ENCODE data around the gene RPS21. TPM values are rescaled to one million over a fixed set of nuclear protein-coding genes. Genes with fewer than 3 reads are reported as not detected.

Gene RPS21
- total and polyA plus RNA-seq, 7 donors: 2,383 to 8,235 (median 4,772) TPM

DNA sequence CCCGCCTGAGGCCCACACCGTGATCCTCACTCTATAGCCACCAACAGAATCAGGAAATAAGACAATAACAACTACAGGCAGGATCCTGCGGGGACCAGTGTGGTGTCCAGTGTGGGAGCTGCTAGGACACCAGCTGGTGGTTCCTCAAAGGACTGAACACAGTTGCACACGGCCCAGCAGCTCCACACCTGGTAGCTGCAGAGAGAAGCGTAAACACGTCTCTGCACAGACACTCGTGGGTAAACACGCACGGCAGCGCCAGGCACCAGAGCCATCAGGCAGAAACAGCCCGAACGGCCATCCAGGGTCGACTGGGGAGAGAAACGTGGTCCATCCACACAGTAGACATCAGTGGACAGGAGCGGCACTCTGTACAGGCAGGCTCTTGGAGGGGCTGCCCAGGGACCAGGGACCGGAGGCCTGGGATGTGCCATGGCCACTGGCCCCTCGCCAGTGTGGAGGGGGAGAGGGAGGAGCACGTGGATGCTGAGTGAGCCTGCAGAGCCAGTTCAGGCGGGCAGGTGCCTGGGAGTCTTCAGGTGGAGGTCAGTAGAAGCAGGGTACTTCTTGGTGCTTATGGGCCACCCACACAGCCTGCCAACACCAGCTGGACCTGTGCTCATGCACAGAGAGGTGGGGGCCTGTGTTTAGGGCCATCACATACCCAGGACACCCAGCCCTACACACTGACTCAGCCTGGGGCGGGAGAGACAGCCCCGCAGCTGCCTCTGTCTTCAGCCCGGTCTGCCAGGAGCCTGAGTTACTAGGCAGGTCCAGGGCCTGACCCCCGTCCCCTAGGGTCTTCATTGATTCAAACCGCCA, 12.4 kb upstream of the RPS21 start:
- intact Hi-C loops (cut with DNase I): loop anchor here (5.0 kb wide), 1 partner anchor 32 kb away; no protein-coding TSS in a partner anchor
- no peak for DNase-seq
- Histone ChIP-seq H3K4me3 (no peak overlapping the region), H3K27me3 (no peaks in the 10 kb centered on the region), H3K27ac (peak overlapping the region; percentile 81 to 99 (median 86)), H3K9me3 (no peaks in the 10 kb centered on the region), H3K4me1 (peaks cover 0 to 84% (median 84%) of the 10 kb centered on the region in 4 donors), H3K36me3 (no peaks in the 10 kb centered on the region)
- TF ChIP-seq POLR2A (IDR thresholded peaks at IDR 0.05) (no peak), EP300 (IDR thresholded peaks at IDR 0.05) (no peak), POLR2AphosphoS5 (IDR thresholded peaks at IDR 0.05) (no peak)
- TF ChIP-seq, protein P1, sequence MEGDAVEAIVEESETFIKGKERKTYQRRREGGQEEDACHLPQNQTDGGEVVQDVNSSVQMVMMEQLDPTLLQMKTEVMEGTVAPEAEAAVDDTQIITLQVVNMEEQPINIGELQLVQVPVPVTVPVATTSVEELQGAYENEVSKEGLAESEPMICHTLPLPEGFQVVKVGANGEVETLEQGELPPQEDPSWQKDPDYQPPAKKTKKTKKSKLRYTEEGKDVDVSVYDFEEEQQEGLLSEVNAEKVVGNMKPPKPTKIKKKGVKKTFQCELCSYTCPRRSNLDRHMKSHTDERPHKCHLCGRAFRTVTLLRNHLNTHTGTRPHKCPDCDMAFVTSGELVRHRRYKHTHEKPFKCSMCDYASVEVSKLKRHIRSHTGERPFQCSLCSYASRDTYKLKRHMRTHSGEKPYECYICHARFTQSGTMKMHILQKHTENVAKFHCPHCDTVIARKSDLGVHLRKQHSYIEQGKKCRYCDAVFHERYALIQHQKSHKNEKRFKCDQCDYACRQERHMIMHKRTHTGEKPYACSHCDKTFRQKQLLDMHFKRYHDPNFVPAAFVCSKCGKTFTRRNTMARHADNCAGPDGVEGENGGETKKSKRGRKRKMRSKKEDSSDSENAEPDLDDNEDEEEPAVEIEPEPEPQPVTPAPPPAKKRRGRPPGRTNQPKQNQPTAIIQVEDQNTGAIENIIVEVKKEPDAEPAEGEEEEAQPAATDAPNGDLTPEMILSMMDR (IDR thresholded peaks at IDR 0.05): no peak
- WGBS, 2 donors: 28 to 57% methylated on average over 24 of the region's 24 CpGs

GRCh38 chr20:62376112-62377063, 10.5 kb upstream of the RPS21 start:
- WGBS, 2 donors: 50 to 70% methylated on average over 26 of the region's 26 CpGs
- intact Hi-C loops (cut with DNase I): loop anchor here (1.0 to 5.0 kb wide), 3 partner anchors 24 to 74 kb away; partner anchors contain the start of gene ADRM1
- peak; percentile 87 for DNase-seq
- no peak for TF ChIP-seq POLR2A (IDR thresholded peaks at IDR 0.05)
- peak in 2 of 4 donors; percentile 45 to 59 for TF ChIP-seq POLR2AphosphoS5 (IDR thresholded peaks at IDR 0.05)
- TF ChIP-seq, protein P1 (IDR thresholded peaks at IDR 0.05): peak; percentile 63 to 77 (median 71)
- TF ChIP-seq EP300 (IDR thresholded peaks at IDR 0.05): peak in 1 of 4 donors; percentile 10
- no peaks in the 10 kb centered on the region for H3K9me3 ChIP-seq
- H3K27ac ChIP-seq: peak overlapping the region; percentile 81 to 99 (median 86)
- no peaks in the 10 kb centered on the region for H3K36me3 ChIP-seq
- peaks cover 0 to 71% (median 66%) of the 10 kb centered on the region in 4 donors for H3K4me1 ChIP-seq
- H3K4me3 ChIP-seq: no peak overlapping the region
- H3K27me3 ChIP-seq: no peaks in the 10 kb centered on the region

DNA sequence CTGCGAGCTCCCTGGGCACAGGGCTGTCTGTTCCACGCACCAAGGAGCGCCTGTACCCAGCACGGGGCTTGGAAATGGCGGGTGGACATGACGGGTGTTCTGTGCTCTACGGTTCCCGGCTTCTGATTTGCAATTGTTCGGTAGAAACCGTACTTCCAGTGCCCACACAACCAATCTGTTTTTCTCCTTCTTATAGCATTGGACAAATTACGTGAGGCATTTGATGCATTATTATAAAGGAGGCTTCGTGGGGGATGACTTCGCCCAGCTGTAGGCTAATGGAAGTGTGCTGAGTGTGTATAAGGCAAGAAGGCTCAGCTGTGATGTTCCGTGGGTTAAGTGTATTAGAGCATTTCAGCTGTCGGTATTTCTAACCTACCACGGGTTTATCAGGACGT, 9.8 kb upstream of the RPS21 start:
- no peak overlapping the region for H3K4me3 ChIP-seq
- no peaks in the 10 kb centered on the region for H3K9me3 ChIP-seq
- H3K36me3 ChIP-seq: no peaks in the 10 kb centered on the region
- H3K27me3 ChIP-seq: no peaks in the 10 kb centered on the region
- peak overlapping the region; percentile 81 to 99 (median 86) for H3K27ac ChIP-seq
- intact Hi-C loops (cut with DNase I): loop anchor here (2.0 to 5.0 kb wide), 2 partner anchors 35 to 74 kb away; partner anchors contain the start of gene ADRM1
- TF ChIP-seq EP300 (IDR thresholded peaks at IDR 0.05): no peak
- TF ChIP-seq POLR2AphosphoS5 (IDR thresholded peaks at IDR 0.05): no peak
- TF ChIP-seq, protein P1 (IDR thresholded peaks at IDR 0.05): no peak
- TF ChIP-seq POLR2A (IDR thresholded peaks at IDR 0.05): no peak
- WGBS, 2 donors: 85 to 87% methylated on average over 17 of the region's 17 CpGs
- no peak for DNase-seq
- H3K4me1 ChIP-seq: peaks cover 0 to 64% (median 59%) of the 10 kb centered on the region in 4 donors

GRCh38 chr20:62377615-62378178, 9.2 kb upstream of the RPS21 start:
- 62 to 72% methylated on average over 15 of the region's 15 CpGs for WGBS, 2 donors
- Histone ChIP-seq H3K36me3 (no peaks in the 10 kb centered on the region), H3K27ac (peak overlapping the region; percentile 81 to 99 (median 86)), H3K9me3 (no peaks in the 10 kb centered on the region), H3K4me1 (peaks cover 0 to 64% (median 57%) of the 10 kb centered on the region in 4 donors), H3K4me3 (no peak overlapping the region), H3K27me3 (no peaks in the 10 kb centered on the region)
- DNase-seq: peak; percentile 88
- TF ChIP-seq POLR2A (IDR thresholded peaks at IDR 0.05): no peak
- TF ChIP-seq EP300 (IDR thresholded peaks at IDR 0.05): no peak
- TF ChIP-seq, protein P1 (IDR thresholded peaks at IDR 0.05): no peak
- TF ChIP-seq POLR2AphosphoS5 (IDR thresholded peaks at IDR 0.05): no peak
- intact Hi-C loops (cut with DNase I): loop anchor here (2.0 to 5.0 kb wide), 2 partner anchors 35 to 75 kb away; partner anchors contain the start of gene ADRM1

All from sigmoid colon (tissue), 7 donors.